HG03521 (cell line): ENCODE results near the gene TCERG1L.
"Not testable (repeated sequence)": the region's sequence is repeated elsewhere in the genome, so short reads cannot be mapped to it uniquely, and the experiment has no call there.

ENCODE experiments used
- ATAC-seq: cut with Tn5 transposase; IDR thresholded peaks from one replicate; pipeline ENCODE4 v1.9.1; 2021; ENCODE audit warnings: mild to moderate bottlenecking, moderate library complexity; ENCODE audit not compliant: unreplicated experiment

The TCERG1L gene

GRCh38 chr10:131311661-131312477, at the start of gene TCERG1L:
TSS of gene TCERG1L (minus strand) at chr10:131311721. CDS start at chr10:131311635, 86 bp downstream.
- ATAC-seq, result no peak

- ATAC-seq, result no peak
Measured at GRCh38 chr10:131358741-131359442, 47.4 kb upstream of the TCERG1L start.

GRCh38 chr10:131356442-131356841, 44.9 kb upstream of the TCERG1L start:
- ATAC-seq, result no peak

GRCh38 chr10:131355881-131356280, 44.4 kb upstream of the TCERG1L start:
- no peak for ATAC-seq

GRCh38 chr10:131355056-131355455, 43.5 kb upstream of the TCERG1L start:
- no peak for ATAC-seq

GRCh38 chr10:131354380-131354779, 42.9 kb upstream of the TCERG1L start:
- ATAC-seq, result no peak

- ATAC-seq, result no peak
Measured at GRCh38 chr10:131352765-131353290, 41.3 kb upstream of the TCERG1L start.

GRCh38 chr10:131350660-131351059, 39.1 kb upstream of the TCERG1L start:
- ATAC-seq, result no peak

GRCh38 chr10:131350245-131350644, 38.7 kb upstream of the TCERG1L start:
- ATAC-seq, result no peak

GRCh38 chr10:131346456-131346855, 34.9 kb upstream of the TCERG1L start:
- ATAC-seq, result no peak

GRCh38 chr10:131345691-131346090, 34.2 kb upstream of the TCERG1L start:
- ATAC-seq, result no peak

- no peak for ATAC-seq
Measured at GRCh38 chr10:131344747-131345146, 33.2 kb upstream of the TCERG1L start.

- ATAC-seq, result no peak
Measured at GRCh38 chr10:131337741-131338140, 26.2 kb upstream of the TCERG1L start.

GRCh38 chr10:131332821-131333220, 21.3 kb upstream of the TCERG1L start:
- ATAC-seq, result no peak

- ATAC-seq, result no peak
Measured at GRCh38 chr10:131323880-131324279, 12.4 kb upstream of the TCERG1L start.

GRCh38 chr10:131323025-131323424, 11.5 kb upstream of the TCERG1L start:
- ATAC-seq, result no peak

- ATAC-seq, result not testable (repeated sequence)
Measured at GRCh38 chr10:131322575-131322974, 11.1 kb upstream of the TCERG1L start.

- no peak for ATAC-seq
Measured at GRCh38 chr10:131320860-131321604, 9.5 kb upstream of the TCERG1L start.

- no peak for ATAC-seq
Measured at GRCh38 chr10:131318814-131319213, 7.3 kb upstream of the TCERG1L start.

- no peak for ATAC-seq
Measured at GRCh38 chr10:131318291-131318690, 6.8 kb upstream of the TCERG1L start.
